NCI-H128 (cell line): ENCODE measurements around the gene AFF2.

ENCODE experiments used
- DNase-seq: peaks from one replicate; lab custom pipeline; 2025; ENCODE audit not compliant: unreplicated experiment; lab: John Stamatoyannopoulos, UW

Gene AFF2

GRCh38 chrX:148723551-148723950 lies 223.1 kb downstream of the AFF2 start:
- DNase-seq, result no peak

- DNase-seq, result no peak
Measured at GRCh38 chrX:148728901-148729300, 228.5 kb downstream of the AFF2 start.

- DNase-seq, result no peak
Measured at GRCh38 chrX:148732743-148733142, 232.3 kb downstream of the AFF2 start.

- no peak for DNase-seq
Measured at GRCh38 chrX:148741441-148741840, 241.0 kb downstream of the AFF2 start.

GRCh38 chrX:148755111-148755510 lies 254.7 kb downstream of the AFF2 start:
- DNase-seq, result no peak

- DNase-seq, result no peak
Measured at GRCh38 chrX:148763896-148764295, 263.5 kb downstream of the AFF2 start.

- DNase-seq, result no peak
Measured at GRCh38 chrX:148768296-148768695, 267.9 kb downstream of the AFF2 start.

- DNase-seq, result no peak
Measured at GRCh38 chrX:148771440-148771839, 271.0 kb downstream of the AFF2 start.

GRCh38 chrX:148774276-148774675 lies 273.9 kb downstream of the AFF2 start:
- no peak for DNase-seq

- DNase-seq, result no peak
Measured at GRCh38 chrX:148784137-148784536, 283.7 kb downstream of the AFF2 start.

- no peak for DNase-seq
Measured at GRCh38 chrX:148784856-148785255, 284.4 kb downstream of the AFF2 start.

GRCh38 chrX:148785256-148785655 lies 284.8 kb downstream of the AFF2 start:
- DNase-seq, result no peak

- DNase-seq, result no peak
Measured at GRCh38 chrX:148788449-148788848, 288.0 kb downstream of the AFF2 start.

- no peak for DNase-seq
Measured at GRCh38 chrX:148794350-148794749, 293.9 kb downstream of the AFF2 start.

GRCh38 chrX:148804579-148805355 lies 304.4 kb downstream of the AFF2 start:
- no peak for DNase-seq

- no peak for DNase-seq
Measured at GRCh38 chrX:148806145-148806870, 305.9 kb downstream of the AFF2 start.

GRCh38 chrX:148808833-148809232 lies 308.4 kb downstream of the AFF2 start:
- no peak for DNase-seq

GRCh38 chrX:148811236-148811635 lies 310.8 kb downstream of the AFF2 start:
- DNase-seq, result no peak

- no peak for DNase-seq
Measured at GRCh38 chrX:148813422-148813821, 313.0 kb downstream of the AFF2 start.

GRCh38 chrX:148813967-148814366 lies 313.6 kb downstream of the AFF2 start:
- DNase-seq, result no peak

- DNase-seq, result no peak
Measured at GRCh38 chrX:148815218-148815961, 315.0 kb downstream of the AFF2 start.

GRCh38 chrX:148823986-148824385 lies 323.6 kb downstream of the AFF2 start:
- no peak for DNase-seq
